GM23338 (cell line): ENCODE results near the gene MRS2. TPM values are rescaled to one million over a fixed set of nuclear protein-coding genes. Genes with fewer than 3 reads are reported as not detected.

ENCODE experiments used
- ATAC-seq: fragments of 200-7000 bp; cut with Tn5 transposase; 3 replicates; pipeline ENCODE4 v1.9.1; 2020
- DNase-seq: peaks from one replicate; pipeline ENCODE4 v3.0.0-alpha.2; 2015; ENCODE audit warnings: low spot score
- H2AFZ ChIP-seq: fragments of 200-600 bp; sonication (generic); 2 replicates; pipeline ENCODE4 v1.8.0; 2016; ENCODE audit warnings: antibody characterized with exemption, mild to moderate bottlenecking, moderate library complexity
- H3F3A ChIP-seq: fragments of 200-600 bp; sonication (generic); replicated peaks from 2 replicates; pipeline ENCODE4 v1.8.0; 2017; ENCODE audit warnings: antibody characterized with exemption, mixed run types, low read depth
- H3K27ac ChIP-seq: fragments of 200-600 bp; sonication (generic); 2 replicates; pipeline ENCODE4 v1.6.1; 2016; ENCODE audit warnings: low read depth
- H3K27me3 ChIP-seq: fragments of 200-600 bp; sonication (generic); 2 replicates; pipeline ENCODE4 v1.8.0; 2016; ENCODE audit warnings: mild to moderate bottlenecking, mixed run types, moderate library complexity; ENCODE audit not compliant: insufficient read depth
- H3K36me3 ChIP-seq: fragments of 200-600 bp; sonication (generic); 2 replicates; pipeline ENCODE4 v1.8.0; 2016; ENCODE audit warnings: mild to moderate bottlenecking; ENCODE audit not compliant: insufficient read depth
- H3K4me1 ChIP-seq: fragments of 200-600 bp; sonication (generic); 2 replicates; pipeline ENCODE4 v1.8.0; 2016; ENCODE audit warnings: mild to moderate bottlenecking, moderate library complexity; ENCODE audit not compliant: insufficient read depth
- H3K4me2 ChIP-seq: fragments of 200-600 bp; sonication (generic); 2 replicates; pipeline ENCODE4 v1.7.1; 2017; ENCODE audit warnings: mixed run types
- H3K4me3 ChIP-seq: fragments of 200-600 bp; sonication (generic); 2 replicates; pipeline ENCODE4 v1.6.1; 2016; ENCODE audit warnings: mixed run types
- H3K79me2 ChIP-seq: fragments of 200-600 bp; sonication (generic); replicated peaks from 2 replicates; pipeline ENCODE4 v1.8.0; 2017; ENCODE audit warnings: mild to moderate bottlenecking; ENCODE audit not compliant: insufficient read depth
- H3K9me2 ChIP-seq: fragments of 200-600 bp; sonication (generic); 2 replicates; pipeline ENCODE4 v1.8.0; 2017; ENCODE audit not compliant: insufficient read depth
- H4K20me1 ChIP-seq: fragments of 200-600 bp; sonication (generic); replicated peaks from 2 replicates; pipeline ENCODE4 v1.8.0; 2017; ENCODE audit warnings: mild to moderate bottlenecking; ENCODE audit not compliant: insufficient read depth
- H3K27ac Mint-ChIP-seq: 2 replicates; pipeline ENCODE4 v1.8.0; 2020; ENCODE audit warnings: inconsistent platforms, mild to moderate bottlenecking, moderate library complexity, mixed read lengths
- H3K27me3 Mint-ChIP-seq: 3 replicates; pipeline ENCODE4 v1.8.0; 2022; ENCODE audit warnings: low read depth, mild to moderate bottlenecking, moderate library complexity, mixed read lengths, inconsistent platforms; ENCODE audit not compliant: insufficient read depth, poor library complexity
- H3K36me3 Mint-ChIP-seq: 3 replicates; pipeline ENCODE4 v1.8.0; 2021; ENCODE audit warnings: low read depth, mild to moderate bottlenecking, inconsistent platforms, moderate library complexity, mixed read lengths
- H3K4me1 Mint-ChIP-seq: 3 replicates; pipeline ENCODE4 v1.8.0; 2020; ENCODE audit warnings: mild to moderate bottlenecking, inconsistent platforms, mixed read lengths
- H3K4me3 Mint-ChIP-seq: 3 replicates; pipeline ENCODE4 v1.8.0; 2021; ENCODE audit warnings: moderate library complexity, mild to moderate bottlenecking, inconsistent platforms, mixed read lengths
- H3K9me3 Mint-ChIP-seq: 3 replicates; pipeline ENCODE4 v1.8.0; 2020; ENCODE audit warnings: moderate library complexity, mild to moderate bottlenecking, inconsistent platforms, mixed read lengths
- CREB1 ChIP-seq: fragments of 250-450 bp; sonication (Bioruptor Pico); IDR thresholded peaks from 2 replicates; pipeline ENCODE4 v1.5.0; 2020; ENCODE audit warnings: low read depth, mild to moderate bottlenecking, moderate library complexity
- CTCF ChIP-seq, 2 experiments: fragments of 200-600 bp in 1 of 2; sonication (generic) in 1 of 2; conservative IDR thresholded peaks; 2 replicates each; pipeline versions ENCODE4 v1.5.1 to v1.6.1; 2016 to 2017; ENCODE audit warnings: antibody characterized with exemption in 2 of 2, low read depth in 2 of 2, mild to moderate bottlenecking in 2 of 2, moderate library complexity in 1 of 2
- ETS1 ChIP-seq: IDR thresholded peaks from 2 replicates; pipeline ENCODE4 v1.6.1; 2016; ENCODE audit warnings: antibody characterized with exemption
- EZH2 ChIP-seq: fragments of 200-600 bp; sonication (generic); IDR thresholded peaks from one replicate; pipeline ENCODE4 v1.8.0; 2017; ENCODE audit warnings: antibody characterized with exemption, mild to moderate bottlenecking, low read depth; ENCODE audit not compliant: unreplicated experiment
- EZH2phosphoT487 ChIP-seq: fragments of 200-600 bp; sonication (generic); IDR thresholded peaks from one replicate; pipeline ENCODE4 v1.8.1; 2018; ENCODE audit warnings: antibody characterized with exemption; ENCODE audit not compliant: unreplicated experiment
- JUNB ChIP-seq: IDR thresholded peaks from one replicate; pipeline ENCODE4 v1.6.1; 2016; ENCODE audit warnings: antibody characterized with exemption; ENCODE audit not compliant: unreplicated experiment
- NANOG ChIP-seq: IDR thresholded peaks from 2 replicates; pipeline ENCODE4 v1.6.1; 2016; ENCODE audit warnings: antibody characterized with exemption, borderline replicate concordance
- POLR2AphosphoS5 ChIP-seq: IDR thresholded peaks from 2 replicates; pipeline ENCODE4 v1.6.1; 2016; ENCODE audit warnings: antibody characterized with exemption, low read depth
- REST ChIP-seq: IDR thresholded peaks from one replicate; pipeline ENCODE4 v1.6.1; 2018; ENCODE audit warnings: antibody characterized with exemption; ENCODE audit not compliant: unreplicated experiment
- STAT1 ChIP-seq: IDR thresholded peaks from one replicate; pipeline ENCODE4 v1.6.1; 2016; ENCODE audit warnings: antibody characterized with exemption; ENCODE audit not compliant: unreplicated experiment
- ZNF114 ChIP-seq: fragments of 250-450 bp; sonication (Bioruptor Pico); IDR thresholded peaks from 2 replicates; pipeline ENCODE4 v1.5.0; 2020; ENCODE audit warnings: mild to moderate bottlenecking, moderate library complexity
- ZNF331 ChIP-seq: fragments of 250-450 bp; sonication (Bioruptor Pico); IDR thresholded peaks from 2 replicates; pipeline ENCODE4 v1.5.0; 2020; ENCODE audit warnings: low read depth, mild to moderate bottlenecking, moderate library complexity
- ZNF462 ChIP-seq: fragments of 250-450 bp; sonication (Bioruptor Pico); IDR thresholded peaks from 2 replicates; pipeline ENCODE4 v1.5.0; 2020; ENCODE audit warnings: mild to moderate bottlenecking, moderate library complexity
- polyA plus RNA-seq: library from polyadenylated mRNA; unstranded; fragments of >200 nt; fragmentation: Nextera tagmentation; extraction: Ambion mirVana; gene quantifications from 2 replicates; pipeline ENCODE4 v1.2.1, GENCODE V29; 2016
- total RNA-seq: library from RNA; depleted of rRNA; stranded (reverse); fragments of >200 nt; shearing (Covaris generic); gene quantifications from 2 replicates; pipeline ENCODE4 v1.2.3, GENCODE V29; 2014

The MRS2 gene
- total and polyA plus RNA-seq, 2 experiments from 2014 or later = 80.9 to 125 TPM

- Mint-ChIP-seq H3K27ac (no peak overlapping the region), H3K27me3 (peaks cover 4% of the 10 kb centered on the region), H3K4me1 (no peaks in the 10 kb centered on the region), H3K4me3 (no peak overlapping the region), H3K36me3 (peaks cover 20% of the 10 kb centered on the region; the same call in 2 of the 3 replicates), H3K9me3 (no peaks in the 10 kb centered on the region)
- Histone ChIP-seq H3K79me2 (no peaks in the 10 kb centered on the region), H3K27me3 (no peaks in the 10 kb centered on the region), H3K4me1 (no peaks in the 10 kb centered on the region), H3K36me3 (peaks cover 4% of the 10 kb centered on the region; the same call in 1 of the 2 replicates), H3K4me2 (no peak overlapping the region), H3K4me3 (no peak overlapping the region), H4K20me1 (no peaks in the 10 kb centered on the region), H2AFZ (no peak overlapping the region), H3K27ac (no peak overlapping the region), H3F3A (peaks cover 4% of the 10 kb centered on the region; the same call in 1 of the 2 replicates), H3K9me2 (no peaks in the 10 kb centered on the region)
- ATAC-seq (no peak), DNase-seq (no peak)
- TF ChIP-seq EZH2phosphoT487 (no peak), ZNF114 (CRISPR knock-in tag) (no peak), JUNB (no peak), EZH2 (no peak), NANOG (no peak), CREB1 (CRISPR knock-in tag) (no peak), CTCF (conservative IDR thresholded peaks at IDR 0.05; ENCODE audit: low read depth in 2 of 2) (no peak), ZNF331 (CRISPR knock-in tag) (no peak), POLR2AphosphoS5 (no peak), REST (no peak), ZNF462 (no peak), STAT1 (no peak), ETS1 (no peak)
Observed at GRCh38 chr6:24430086-24430485, 27.4 kb downstream of the MRS2 start.
